SJSA1 (cell line): ENCODE data around the gene PCDH8. TPM values are rescaled to one million over a fixed set of nuclear protein-coding genes. Genes with fewer than 3 reads are reported as not detected.
A peak's percentile ranks its signal among the peaks of the same experiment; 100 is the strongest.

ENCODE experiments used
- DNase-seq, 2 experiments: peaks; one replicate each; pipeline ENCODE4 v3.0.0-alpha.2; 2015 to 2020; ENCODE audit warnings: low spot score in 2 of 2, low read depth in 1 of 2
- H3K27ac ChIP-seq: fragments of 250-450 bp; sonication (Bioruptor Pico); 2 replicates; pipeline ENCODE4 v1.5.1; 2020; ENCODE audit warnings: mild to moderate bottlenecking, moderate library complexity
- H3K27me3 ChIP-seq: fragments of 250-450 bp; sonication (Bioruptor Pico); replicated peaks from 2 replicates; pipeline ENCODE4 v1.5.1; 2020; ENCODE audit warnings: mild to moderate bottlenecking, moderate library complexity
- H3K36me3 ChIP-seq: fragments of 250-450 bp; sonication (Bioruptor Pico); 2 replicates; pipeline ENCODE4 v1.5.1; 2020; ENCODE audit warnings: mild to moderate bottlenecking
- H3K4me1 ChIP-seq: fragments of 250-450 bp; sonication (Bioruptor Pico); replicated peaks from 2 replicates; pipeline ENCODE4 v1.6.1; 2021; ENCODE audit warnings: mild to moderate bottlenecking
- H3K4me3 ChIP-seq: fragments of 250-450 bp; sonication (Bioruptor Pico); 2 replicates; pipeline ENCODE4 v1.5.1; 2020; ENCODE audit warnings: mild to moderate bottlenecking
- H3K9me3 ChIP-seq: fragments of 250-450 bp; sonication (Bioruptor Pico); replicated peaks from 2 replicates; pipeline ENCODE4 v1.5.1; 2020; ENCODE audit warnings: mild to moderate bottlenecking
- total RNA-seq: library from RNA; depleted of rRNA; stranded (reverse); fragments of >200 nt; shearing (Covaris generic); gene quantifications from 2 replicates; pipeline ENCODE4 v1.2.3, GENCODE V29; 2014

Gene PCDH8
- total RNA-seq, 1 experiment from 2014 or later: not detected

GRCh38 chr13:52815330-52815729 lies 33.1 kb downstream of the PCDH8 start:
- H3K4me1 ChIP-seq: no peaks in the 10 kb centered on the region
- H3K27ac ChIP-seq: no peak overlapping the region
- H3K36me3 ChIP-seq: no peaks in the 10 kb centered on the region
- H3K9me3 ChIP-seq: no peaks in the 10 kb centered on the region
- DNase-seq: no peak
- no peak overlapping the region for H3K4me3 ChIP-seq
- H3K27me3 ChIP-seq: no peaks in the 10 kb centered on the region

- DNase-seq: no peak
- no peak overlapping the region for H3K4me3 ChIP-seq
- no peaks in the 10 kb centered on the region for H3K36me3 ChIP-seq
- H3K27ac ChIP-seq: no peak overlapping the region
- no peaks in the 10 kb centered on the region for H3K4me1 ChIP-seq
- H3K27me3 ChIP-seq: no peaks in the 10 kb centered on the region
- no peaks in the 10 kb centered on the region for H3K9me3 ChIP-seq
These were observed 35.5 kb downstream of the PCDH8 start for GRCh38 chr13:52812941-52813340.

GRCh38 chr13:52811841-52812240 lies 36.6 kb downstream of the PCDH8 start:
- Histone ChIP-seq H3K4me3 (no peak overlapping the region), H3K9me3 (no peaks in the 10 kb centered on the region), H3K36me3 (no peaks in the 10 kb centered on the region), H3K4me1 (no peaks in the 10 kb centered on the region), H3K27ac (no peak overlapping the region), H3K27me3 (no peaks in the 10 kb centered on the region)
- DNase-seq: no peak

- Histone ChIP-seq H3K9me3 (no peaks in the 10 kb centered on the region), H3K36me3 (no peaks in the 10 kb centered on the region), H3K27me3 (no peaks in the 10 kb centered on the region), H3K4me1 (no peaks in the 10 kb centered on the region), H3K27ac (no peak overlapping the region), H3K4me3 (no peak overlapping the region)
- no peak for DNase-seq
These were observed 37.9 kb downstream of the PCDH8 start for GRCh38 chr13:52810526-52810925.

- Histone ChIP-seq H3K27me3 (no peaks in the 10 kb centered on the region), H3K4me3 (no peak overlapping the region), H3K9me3 (no peaks in the 10 kb centered on the region), H3K4me1 (no peaks in the 10 kb centered on the region), H3K36me3 (no peaks in the 10 kb centered on the region), H3K27ac (no peak overlapping the region)
- no peak for DNase-seq
These were observed 38.4 kb downstream of the PCDH8 start for GRCh38 chr13:52810011-52810410.

- DNase-seq: peak; percentile 49 to 67
- Histone ChIP-seq H3K4me3 (no peak overlapping the region), H3K36me3 (no peaks in the 10 kb centered on the region), H3K4me1 (no peaks in the 10 kb centered on the region), H3K9me3 (no peaks in the 10 kb centered on the region), H3K27ac (no peak overlapping the region), H3K27me3 (no peaks in the 10 kb centered on the region)
These were observed 39.1 kb downstream of the PCDH8 start for GRCh38 chr13:52809310-52809769.

GRCh38 chr13:52808842-52809219 lies 39.6 kb downstream of the PCDH8 start:
- H3K27me3 ChIP-seq: no peaks in the 10 kb centered on the region
- no peaks in the 10 kb centered on the region for H3K4me1 ChIP-seq
- H3K27ac ChIP-seq: no peak overlapping the region
- H3K36me3 ChIP-seq: no peaks in the 10 kb centered on the region
- no peak overlapping the region for H3K4me3 ChIP-seq
- H3K9me3 ChIP-seq: no peaks in the 10 kb centered on the region
- DNase-seq: no peak

- Histone ChIP-seq H3K4me1 (no peaks in the 10 kb centered on the region), H3K27me3 (no peaks in the 10 kb centered on the region), H3K27ac (no peak overlapping the region), H3K9me3 (no peaks in the 10 kb centered on the region), H3K36me3 (no peaks in the 10 kb centered on the region), H3K4me3 (no peak overlapping the region)
- no peak for DNase-seq
These were observed 42.4 kb downstream of the PCDH8 start for GRCh38 chr13:52806029-52806428.

GRCh38 chr13:52804202-52804641 lies 44.2 kb downstream of the PCDH8 start:
- Histone ChIP-seq H3K4me1 (no peaks in the 10 kb centered on the region), H3K27me3 (no peaks in the 10 kb centered on the region), H3K36me3 (no peaks in the 10 kb centered on the region), H3K27ac (no peak overlapping the region), H3K9me3 (no peaks in the 10 kb centered on the region), H3K4me3 (no peak overlapping the region)
- DNase-seq: no peak

- H3K27ac ChIP-seq: no peak overlapping the region
- H3K36me3 ChIP-seq: no peaks in the 10 kb centered on the region
- no peaks in the 10 kb centered on the region for H3K4me1 ChIP-seq
- H3K4me3 ChIP-seq: no peak overlapping the region
- no peaks in the 10 kb centered on the region for H3K9me3 ChIP-seq
- DNase-seq: no peak
- no peaks in the 10 kb centered on the region for H3K27me3 ChIP-seq
These were observed 47.6 kb downstream of the PCDH8 start for GRCh38 chr13:52800856-52801255.

GRCh38 chr13:52798770-52799430 lies 49.5 kb downstream of the PCDH8 start:
- Histone ChIP-seq H3K4me1 (no peaks in the 10 kb centered on the region), H3K27me3 (no peaks in the 10 kb centered on the region), H3K4me3 (no peak overlapping the region), H3K27ac (no peak overlapping the region), H3K36me3 (no peaks in the 10 kb centered on the region), H3K9me3 (no peaks in the 10 kb centered on the region)
- no peak for DNase-seq

GRCh38 chr13:52797176-52797575 lies 51.3 kb downstream of the PCDH8 start:
- Histone ChIP-seq H3K36me3 (no peaks in the 10 kb centered on the region), H3K4me3 (no peak overlapping the region), H3K4me1 (no peaks in the 10 kb centered on the region), H3K9me3 (no peaks in the 10 kb centered on the region), H3K27ac (no peak overlapping the region), H3K27me3 (no peaks in the 10 kb centered on the region)
- no peak for DNase-seq

- Histone ChIP-seq H3K4me1 (no peaks in the 10 kb centered on the region), H3K4me3 (no peak overlapping the region), H3K27ac (no peak overlapping the region), H3K9me3 (no peaks in the 10 kb centered on the region), H3K36me3 (no peaks in the 10 kb centered on the region), H3K27me3 (no peaks in the 10 kb centered on the region)
- DNase-seq: no peak
These were observed 53.9 kb downstream of the PCDH8 start for GRCh38 chr13:52794589-52794988.

- H3K4me3 ChIP-seq: no peak overlapping the region
- H3K27me3 ChIP-seq: no peaks in the 10 kb centered on the region
- DNase-seq: no peak
- H3K36me3 ChIP-seq: no peaks in the 10 kb centered on the region
- H3K27ac ChIP-seq: no peak overlapping the region
- no peaks in the 10 kb centered on the region for H3K9me3 ChIP-seq
- H3K4me1 ChIP-seq: no peaks in the 10 kb centered on the region
These were observed 54.9 kb downstream of the PCDH8 start for GRCh38 chr13:52793515-52794061.
